ENCODE measurements around the gene CD79A. TPM values are rescaled to one million over a fixed set of nuclear protein-coding genes. Genes with fewer than 3 reads are reported as not detected.

Gene CD79A
- total and polyA plus RNA-seq, 7 experiments from 2014 or later, result 2.6 to 27.9 (median 8.9) TPM

DNA sequence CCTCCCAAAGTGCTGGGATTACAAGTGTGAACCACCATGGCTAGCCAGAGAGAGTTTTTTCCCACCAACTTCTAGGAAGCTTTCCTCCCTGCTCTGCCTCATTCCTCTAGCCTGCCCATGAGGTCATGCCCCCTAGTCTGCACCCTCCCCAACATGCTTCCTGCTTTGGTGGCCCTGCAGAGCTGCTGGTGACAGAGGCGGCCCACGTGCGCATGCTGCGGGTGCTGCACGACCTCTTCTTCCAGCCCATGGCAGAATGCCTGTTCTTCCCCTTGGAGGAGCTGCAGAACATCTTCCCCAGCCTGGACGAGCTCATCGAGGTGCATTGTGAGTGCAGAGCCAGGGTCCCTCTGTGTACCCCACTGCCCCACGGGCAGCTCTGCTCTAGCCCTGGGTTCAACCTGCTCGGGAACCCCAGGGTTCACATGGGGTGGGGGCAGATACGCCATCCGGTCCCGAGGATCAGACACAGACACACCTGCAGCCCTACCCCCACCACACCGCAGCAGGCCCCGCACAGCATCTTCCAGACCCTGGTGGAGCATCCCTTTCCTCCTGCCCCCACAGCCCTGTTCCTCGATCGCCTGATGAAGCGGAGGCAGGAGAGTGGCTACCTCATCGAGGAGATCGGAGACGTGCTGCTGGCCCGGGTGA is 24.8 kb downstream of the CD79A start:
- CTCF ChIA-PET, result interaction anchor here (1.0 to 2.0 kb wide), 4 partner anchors 11 to 49 kb away, joined by 3 to 7 read pairs (median 4); no protein-coding TSS in a partner anchor
- no peak for ATAC-seq
- no peaks in the 10 kb centered on the region for H3K9me3 ChIP-seq (ENCODE audit: control insufficient read depth in 2 of 3, low read length in 3 of 3)
- DNase-seq, result no peak
- Mint-ChIP-seq H3K4me1 (peaks cover 34 to 70% (median 53%) of the 10 kb centered on the region in 7 donors), H3K27me3 (no peaks in the 10 kb centered on the region), H3K27ac (peak overlapping the region in 4 of 9 donors; percentile 10 to 69 (median 49)), H3K9me3 (peaks cover 0 to 4% (median 0%) of the 10 kb centered on the region in 11 donors), H3K36me3 (peaks cover 3 to 58% (median 21%) of the 10 kb centered on the region in 5 donors), H3K4me3 (no peak overlapping the region)
- H3K4me3 ChIP-seq (ENCODE audit: low read length), result no peak overlapping the region
- peaks cover 0 to 35% of the 10 kb centered on the region in 2 donors for H3K4me1 ChIP-seq (ENCODE audit: control insufficient read depth in 2 of 2, insufficient read depth in 2 of 2, low read length in 2 of 2)
- intact Hi-C loops (cut with micrococcal nuclease), result loop anchor here in 1 of 2 donors (2.0 kb wide), 1 partner anchor 15 kb away; no protein-coding TSS in a partner anchor
- no peak overlapping the region for H3K27ac ChIP-seq (ENCODE audit: low read depth, low read length)
- H3K36me3 ChIP-seq (ENCODE audit: control insufficient read depth in 2 of 3, insufficient read depth in 3 of 3, low read length in 3 of 3), result peaks cover 49 to 95% (median 62%) of the 10 kb centered on the region in 3 experiments
- H3K27me3 ChIP-seq (ENCODE audit: control insufficient read depth in 2 of 2, insufficient read depth in 2 of 2, low read length in 2 of 2), result no peaks in the 10 kb centered on the region
- POLR2A ChIA-PET, result interaction anchor here (0.8 to 15.6 kb wide), 5 partner anchors 9 to 42 kb away, joined by 3 to 348 read pairs (median 4); partner anchors contain the start of genes ARHGEF1 and RPS19

DNA sequence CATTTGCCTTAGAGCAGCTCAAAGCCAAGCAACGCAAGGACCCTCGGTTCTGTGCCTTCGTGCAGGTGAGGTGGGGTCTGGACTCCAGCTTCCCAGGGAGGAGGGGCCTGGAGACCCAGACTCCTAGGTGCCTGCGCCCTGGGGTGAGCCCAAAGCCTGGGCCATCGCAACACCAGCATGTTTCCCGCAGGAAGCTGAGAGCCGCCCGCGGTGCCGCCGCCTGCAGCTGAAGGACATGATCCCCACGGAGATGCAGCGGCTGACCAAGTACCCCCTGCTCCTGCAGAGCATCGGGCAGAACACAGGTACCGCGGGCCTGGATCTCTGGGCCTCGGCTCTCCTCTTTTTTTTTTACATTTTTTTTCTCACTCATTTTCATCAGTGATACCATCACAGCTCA is 25.5 kb downstream of the CD79A start:
- Mint-ChIP-seq H3K36me3 (peaks cover 3 to 57% (median 22%) of the 10 kb centered on the region in 5 donors), H3K9me3 (peaks cover 0 to 4% (median 0%) of the 10 kb centered on the region in 11 donors), H3K4me3 (peak overlapping the region in 1 of 10 donors; percentile 39), H3K27me3 (no peaks in the 10 kb centered on the region), H3K4me1 (peaks cover 35 to 69% (median 55%) of the 10 kb centered on the region in 7 donors), H3K27ac (peak overlapping the region in 4 of 9 donors; percentile 33 to 83 (median 60))
- Histone ChIP-seq H3K4me3 (ENCODE audit: low read length) (no peak overlapping the region), H3K27ac (ENCODE audit: low read depth, low read length) (no peak overlapping the region), H3K36me3 (ENCODE audit: control insufficient read depth in 2 of 3, insufficient read depth in 3 of 3, low read length in 3 of 3) (peaks cover 51 to 96% (median 61%) of the 10 kb centered on the region in 3 experiments), H3K4me1 (ENCODE audit: control insufficient read depth in 2 of 2, insufficient read depth in 2 of 2, low read length in 2 of 2) (peaks cover 0 to 33% of the 10 kb centered on the region in 2 donors), H3K27me3 (ENCODE audit: control insufficient read depth in 2 of 2, insufficient read depth in 2 of 2, low read length in 2 of 2) (no peaks in the 10 kb centered on the region), H3K9me3 (ENCODE audit: control insufficient read depth in 2 of 3, low read length in 3 of 3) (no peaks in the 10 kb centered on the region)
- no peak for ATAC-seq
- ChIA-PET CTCF (interaction anchor here (0.6 to 1.0 kb wide), 4 partner anchors 11 to 28 kb away, joined by 3 to 6 read pairs (median 4); no protein-coding TSS in a partner anchor), POLR2A (interaction anchor here (1.3 to 15.6 kb wide), 4 partner anchors 8 to 42 kb away, joined by 4 to 348 read pairs (median 18); partner anchors contain the start of genes ARHGEF1 and RPS19)
- intact Hi-C loops (cut with micrococcal nuclease), result no loop called here
- DNase-seq, result no peak

GRCh38 chr19:41903193-41903953 is 26.3 kb downstream of the CD79A start:
- H3K36me3 ChIP-seq (ENCODE audit: control insufficient read depth in 2 of 3, insufficient read depth in 3 of 3, low read length in 3 of 3), result peaks cover 49 to 93% (median 61%) of the 10 kb centered on the region in 3 experiments
- no peaks in the 10 kb centered on the region for H3K9me3 ChIP-seq (ENCODE audit: control insufficient read depth in 2 of 3, low read length in 3 of 3)
- no peaks in the 10 kb centered on the region for H3K27me3 ChIP-seq (ENCODE audit: control insufficient read depth in 2 of 2, insufficient read depth in 2 of 2, low read length in 2 of 2)
- CTCF ChIA-PET, result interaction anchor here (0.7 to 1.0 kb wide), 3 partner anchors 12 to 29 kb away, joined by 3 to 4 read pairs (median 3); no protein-coding TSS in a partner anchor
- intact Hi-C loops (cut with micrococcal nuclease), result no loop called here
- ATAC-seq (no peak), DNase-seq (no peak)
- peak overlapping the region; percentile 38 for H3K27ac ChIP-seq (ENCODE audit: low read depth, low read length)
- POLR2A ChIA-PET, result interaction anchor here (1.1 to 15.6 kb wide), 6 partner anchors 7 to 43 kb away, joined by 3 to 348 read pairs (median 6); partner anchors contain the start of genes ARHGEF1 and RPS19
- Mint-ChIP-seq H3K36me3 (peaks cover 3 to 50% (median 22%) of the 10 kb centered on the region in 5 donors), H3K9me3 (peaks cover 0 to 4% (median 0%) of the 10 kb centered on the region in 11 donors), H3K27ac (peak overlapping the region in 4 of 9 donors; percentile 52 to 87 (median 64)), H3K4me1 (peaks cover 31 to 61% (median 48%) of the 10 kb centered on the region in 7 donors), H3K27me3 (no peaks in the 10 kb centered on the region), H3K4me3 (peak overlapping the region in 2 of 10 donors; percentile 39 to 49)
- H3K4me1 ChIP-seq (ENCODE audit: control insufficient read depth in 2 of 2, insufficient read depth in 2 of 2, low read length in 2 of 2), result peaks cover 0 to 28% of the 10 kb centered on the region in 2 donors
- no peak overlapping the region for H3K4me3 ChIP-seq (ENCODE audit: low read length)

GRCh38 chr19:41904118-41904870 is 27.2 kb downstream of the CD79A start:
- peak overlapping the region; percentile 23 for H3K27ac ChIP-seq (ENCODE audit: low read depth, low read length)
- Mint-ChIP-seq H3K9me3 (peaks cover 0 to 4% (median 0%) of the 10 kb centered on the region in 11 donors), H3K4me1 (peaks cover 25 to 52% (median 46%) of the 10 kb centered on the region in 7 donors), H3K27ac (peak overlapping the region in 7 of 9 donors; percentile 21 to 85 (median 48)), H3K27me3 (peaks cover 0 to under 1% (median 0%) of the 10 kb centered on the region in 5 donors), H3K36me3 (peaks cover 0 to 46% (median 14%) of the 10 kb centered on the region in 5 donors), H3K4me3 (peak overlapping the region in 2 of 10 donors; percentile 27 to 61)
- no peak for DNase-seq
- H3K36me3 ChIP-seq (ENCODE audit: control insufficient read depth in 2 of 3, insufficient read depth in 3 of 3, low read length in 3 of 3), result peaks cover 47 to 91% (median 61%) of the 10 kb centered on the region in 3 experiments
- no peak overlapping the region for H3K4me3 ChIP-seq (ENCODE audit: low read length)
- H3K9me3 ChIP-seq (ENCODE audit: control insufficient read depth in 2 of 3, low read length in 3 of 3), result no peaks in the 10 kb centered on the region
- no peak for ATAC-seq
- intact Hi-C loops (cut with micrococcal nuclease), result no loop called here
- ChIA-PET POLR2A (interaction anchor here (1.0 to 15.6 kb wide), 7 partner anchors 8 to 33 kb away, joined by 3 to 348 read pairs (median 4); partner anchors contain the start of gene ARHGEF1), CTCF (interaction anchor here (1.2 kb wide), 1 partner anchor 15 kb away, joined by 4 read pairs; no protein-coding TSS in a partner anchor)
- no peaks in the 10 kb centered on the region for H3K27me3 ChIP-seq (ENCODE audit: control insufficient read depth in 2 of 2, insufficient read depth in 2 of 2, low read length in 2 of 2)
- H3K4me1 ChIP-seq (ENCODE audit: control insufficient read depth in 2 of 2, insufficient read depth in 2 of 2, low read length in 2 of 2), result peaks cover 0 to 28% of the 10 kb centered on the region in 2 donors

GRCh38 chr19:41905273-41906002 is 28.4 kb downstream of the CD79A start:
- POLR2A ChIA-PET, result interaction anchor here (1.0 to 15.6 kb wide), 6 partner anchors 8 to 34 kb away, joined by 3 to 348 read pairs (median 6); partner anchors contain the start of gene ARHGEF1
- H3K4me1 Mint-ChIP-seq, result peaks cover 20 to 47% (median 40%) of the 10 kb centered on the region in 7 donors

More at GRCh38 chr19:41905273-41906002, 28.4 kb downstream of the CD79A start:
- Mint-ChIP-seq H3K27ac (peak overlapping the region in 8 of 9 donors; percentile 31 to 85 (median 73)), H3K27me3 (peaks cover 0 to 2% (median 0%) of the 10 kb centered on the region in 5 donors), H3K36me3 (peaks cover 0 to 45% (median 13%) of the 10 kb centered on the region in 5 donors), H3K9me3 (peaks cover 0 to 4% (median 0%) of the 10 kb centered on the region in 11 donors), H3K4me3 (peak overlapping the region in 3 of 10 donors; percentile 21 to 48 (median 32))
- DNase-seq (no peak), ATAC-seq (no peak)
- Histone ChIP-seq H3K27ac (ENCODE audit: low read depth, low read length) (no peak overlapping the region), H3K4me1 (ENCODE audit: control insufficient read depth in 2 of 2, insufficient read depth in 2 of 2, low read length in 2 of 2) (peaks cover 0 to 23% of the 10 kb centered on the region in 2 donors), H3K27me3 (ENCODE audit: control insufficient read depth in 2 of 2, insufficient read depth in 2 of 2, low read length in 2 of 2) (no peaks in the 10 kb centered on the region), H3K36me3 (ENCODE audit: control insufficient read depth in 2 of 3, insufficient read depth in 3 of 3, low read length in 3 of 3) (peaks cover 47 to 82% (median 56%) of the 10 kb centered on the region in 3 experiments), H3K4me3 (ENCODE audit: low read length) (no peak overlapping the region), H3K9me3 (ENCODE audit: control insufficient read depth in 2 of 3, low read length in 3 of 3) (no peaks in the 10 kb centered on the region)
- intact Hi-C loops (cut with micrococcal nuclease), result no loop called here
- CTCF ChIA-PET, result interaction anchor here (0.6 to 1.2 kb wide), 2 partner anchors 14 to 46 kb away, joined by 3 to 4 read pairs; no protein-coding TSS in a partner anchor
